HG03520 (cell line): ENCODE data around the gene MALL.
"Not testable (repeated sequence)": the region's sequence is repeated elsewhere in the genome, so short reads cannot be mapped to it uniquely, and the experiment has no call there.

Source experiments
- ATAC-seq: cut with Tn5 transposase; IDR thresholded peaks from one replicate; pipeline ENCODE4 v1.9.1; 2021; ENCODE audit warnings: mild to moderate bottlenecking, moderate library complexity; ENCODE audit not compliant: unreplicated experiment

Gene MALL

GRCh38 chr2:110115291-110116032, at the start of gene MALL:
Gene MALL, minus strand, starts transcription at chr2:110115822. Its CDS starts 30 bp downstream, at chr2:110115792.
- no peak for ATAC-seq

DNA sequence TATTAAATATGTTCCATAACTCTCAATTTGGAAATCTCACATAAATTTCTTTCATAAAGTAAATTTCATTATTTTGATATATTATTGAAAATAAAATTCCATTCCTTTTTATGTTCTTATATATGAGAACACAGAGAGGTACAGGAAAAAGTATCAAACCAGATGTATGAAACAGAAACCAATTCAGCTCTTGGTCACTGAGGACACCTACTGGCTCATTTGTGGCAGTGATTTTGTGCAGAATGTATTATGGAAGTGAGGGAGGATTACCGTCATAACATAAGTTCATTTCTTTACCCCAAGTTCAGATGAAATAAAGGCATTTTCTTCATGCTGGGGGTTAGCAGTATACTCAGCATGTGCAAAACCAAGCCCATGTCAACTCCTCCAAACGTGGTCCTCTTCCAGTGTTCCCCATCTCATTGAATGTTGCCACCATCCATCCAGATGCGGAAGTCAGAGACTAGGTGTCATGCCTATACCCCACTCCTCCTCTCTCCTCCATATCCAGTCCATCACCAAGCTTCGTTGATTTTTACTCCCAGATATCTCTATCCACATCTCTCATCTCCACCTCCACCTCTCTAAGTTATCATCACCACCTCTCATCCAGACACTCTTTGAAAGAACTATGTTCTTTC, 41.7 kb upstream of the MALL start:
- no peak for ATAC-seq

- not testable (repeated sequence) for ATAC-seq
Measured at GRCh38 chr2:110154828-110155227, 39.2 kb upstream of the MALL start.

GRCh38 chr2:110154188-110154587, 38.6 kb upstream of the MALL start:
- ATAC-seq = not testable (repeated sequence)

DNA sequence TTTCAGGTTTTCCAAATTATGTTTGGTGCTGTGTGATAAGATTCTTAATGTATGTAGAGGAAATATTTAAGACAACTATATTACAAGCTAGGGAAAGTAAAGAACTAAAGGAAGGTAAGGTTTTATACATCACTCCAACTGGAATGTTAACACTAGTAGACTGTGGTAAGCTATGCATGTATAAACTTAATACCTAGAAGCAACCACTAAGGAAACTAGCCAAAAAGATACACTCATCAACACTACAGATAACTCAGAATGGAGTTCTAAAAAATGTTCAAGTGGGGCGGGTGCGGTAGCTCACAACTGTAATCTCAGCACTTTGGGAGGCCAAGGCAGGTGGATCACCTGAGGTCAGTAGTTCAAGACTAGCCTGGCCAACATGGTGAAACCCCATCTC, 37.8 kb upstream of the MALL start:
- no peak for ATAC-seq

DNA sequence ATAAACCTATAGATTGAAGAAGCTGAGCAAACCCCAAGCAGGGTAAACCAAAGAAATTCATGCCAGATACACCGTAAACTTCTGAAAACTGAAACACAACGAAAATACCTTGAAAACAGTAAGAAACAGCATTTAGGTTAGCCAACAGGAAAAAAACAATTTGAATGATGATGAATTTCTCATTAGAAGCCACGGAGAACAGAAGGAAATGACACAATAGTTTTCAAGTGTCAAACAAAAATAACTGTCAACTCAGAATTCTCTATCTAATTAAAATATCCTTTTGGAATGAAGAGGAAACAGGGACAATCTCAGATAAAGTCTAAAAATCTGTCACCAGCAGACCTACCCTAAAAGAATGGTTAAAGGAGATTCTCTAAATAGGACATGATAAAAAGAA, 37.3 kb upstream of the MALL start:
- no peak for ATAC-seq

- no peak for ATAC-seq
Measured at GRCh38 chr2:110149330-110150220, 34.0 kb upstream of the MALL start.

DNA sequence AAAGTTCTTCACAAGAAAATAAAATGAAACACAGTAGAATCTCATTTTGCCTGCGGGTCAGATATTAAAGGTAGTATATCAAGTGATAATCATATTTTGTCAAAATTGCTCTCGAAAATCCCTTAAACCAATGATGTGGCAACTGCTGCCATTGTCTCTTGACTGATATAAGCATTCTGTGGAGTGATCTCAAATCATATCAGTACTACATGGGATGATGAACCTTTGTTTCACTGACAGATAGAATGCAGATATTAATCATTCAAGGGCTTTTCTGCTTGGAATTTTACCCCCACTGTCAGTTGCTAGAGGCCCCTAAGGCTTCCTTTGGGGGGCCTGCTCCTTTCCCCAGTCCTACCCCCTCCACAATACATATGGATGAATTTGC, 31.3 kb upstream of the MALL start:
- ATAC-seq = no peak

DNA sequence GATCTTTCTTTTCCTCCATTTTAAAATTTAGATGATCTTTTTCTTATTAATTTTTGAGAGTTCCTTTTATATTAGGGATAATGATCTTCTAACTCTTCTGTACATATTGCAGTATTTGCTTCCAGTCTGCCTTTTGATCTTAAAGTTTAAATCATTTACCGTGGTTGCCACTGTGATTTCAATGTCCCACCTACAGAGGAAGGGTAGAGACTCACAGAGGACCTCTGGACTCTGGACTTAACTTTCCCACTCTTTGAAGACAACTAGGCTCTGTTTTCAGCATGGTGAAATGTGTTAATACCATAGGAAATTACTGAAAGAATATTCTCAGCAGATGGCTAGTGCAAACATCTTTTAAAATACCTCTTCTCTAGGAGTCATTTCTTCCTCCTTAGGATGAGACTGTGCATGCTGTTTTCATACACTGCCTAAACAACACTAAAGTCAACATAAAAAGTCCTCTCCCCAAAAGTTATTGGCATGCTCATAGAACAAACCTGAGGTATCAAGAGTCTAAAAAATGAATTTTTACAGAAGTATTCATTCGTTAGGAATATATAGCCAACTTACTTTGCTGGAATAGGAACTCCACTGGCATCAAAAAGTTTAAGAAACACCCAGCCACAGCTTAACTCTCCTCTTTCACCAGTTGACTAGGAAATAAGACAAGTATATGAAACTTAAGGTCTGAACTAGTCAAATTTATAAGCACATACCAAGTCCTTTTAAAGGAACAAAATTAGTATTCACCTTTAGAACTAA, 30.7 kb upstream of the MALL start:
- no peak for ATAC-seq

GRCh38 chr2:110143982-110144381, 28.4 kb upstream of the MALL start:
- no peak for ATAC-seq

- no peak for ATAC-seq
Measured at GRCh38 chr2:110140401-110140800, 24.8 kb upstream of the MALL start.

GRCh38 chr2:110134025-110134424, 18.4 kb upstream of the MALL start:
- ATAC-seq = no peak

DNA sequence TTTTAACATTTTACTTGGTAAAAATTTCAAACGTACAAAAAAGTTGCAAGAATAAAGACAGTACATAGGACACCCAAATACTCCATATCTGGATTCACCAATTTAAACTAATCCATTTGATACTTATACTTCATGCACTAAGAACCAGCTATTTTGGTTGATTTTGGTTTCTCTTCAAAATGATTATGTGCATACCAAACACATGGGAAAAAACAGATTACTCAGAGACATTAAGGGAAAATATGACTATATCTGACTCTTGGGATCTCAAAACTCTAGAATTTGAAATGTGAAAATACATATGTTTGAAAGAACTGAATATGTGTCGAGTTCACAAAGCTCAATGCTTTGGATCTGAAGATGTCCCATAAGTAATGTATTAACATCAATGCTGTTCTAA, 15.5 kb upstream of the MALL start:
- no peak for ATAC-seq

DNA sequence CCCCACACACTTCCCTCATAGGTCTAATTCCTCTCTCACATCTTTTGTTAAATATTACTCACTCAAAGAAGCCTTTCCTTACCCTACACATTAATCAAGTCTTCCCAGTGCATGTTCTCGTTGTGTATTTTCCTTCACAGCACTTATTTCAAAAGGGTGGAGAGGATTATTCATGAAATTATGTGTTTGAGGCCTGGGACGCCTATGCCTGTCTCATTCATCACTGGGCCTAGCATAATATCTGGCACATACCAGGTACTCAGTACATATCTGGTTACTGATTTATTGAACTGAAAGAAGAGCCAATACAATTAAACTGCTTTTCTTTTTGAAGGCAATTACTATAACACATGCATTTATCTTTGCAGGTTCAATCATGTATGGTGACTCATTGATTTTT, 15.1 kb upstream of the MALL start:
- no peak for ATAC-seq

- no peak for ATAC-seq
Measured at GRCh38 chr2:110126906-110127305, 11.3 kb upstream of the MALL start.

DNA sequence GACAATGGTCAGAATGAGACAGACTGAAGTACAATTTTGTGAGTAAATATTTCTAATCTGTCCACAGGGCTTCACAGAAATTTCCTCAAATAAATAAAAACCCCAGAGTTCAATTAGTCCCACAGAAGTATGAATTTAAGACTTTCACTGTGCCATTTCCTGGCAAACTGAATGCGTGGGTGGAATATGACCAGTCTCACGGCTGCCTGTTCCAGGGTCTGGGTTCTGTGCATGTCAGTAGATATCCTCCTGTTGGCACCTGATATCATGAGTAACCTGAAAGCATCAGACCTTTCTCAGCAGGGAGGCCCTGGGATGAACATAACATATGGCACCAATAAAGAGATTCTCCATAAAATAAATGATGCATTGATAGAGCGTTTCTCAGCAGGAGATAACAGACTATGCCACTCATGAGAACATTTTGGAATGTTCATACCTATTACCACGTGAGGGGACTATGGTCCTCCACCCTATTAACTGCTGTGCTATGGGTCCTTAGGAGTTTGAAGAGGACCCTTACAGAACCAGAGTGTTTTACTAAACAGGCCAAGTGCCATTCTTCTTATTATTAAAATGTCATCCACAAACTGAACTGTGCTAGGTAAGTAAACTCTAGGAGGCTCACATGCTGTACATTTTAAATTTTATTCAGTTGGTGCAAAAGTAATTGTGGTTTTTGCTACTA, 10.6 kb upstream of the MALL start:
- no peak for ATAC-seq

DNA sequence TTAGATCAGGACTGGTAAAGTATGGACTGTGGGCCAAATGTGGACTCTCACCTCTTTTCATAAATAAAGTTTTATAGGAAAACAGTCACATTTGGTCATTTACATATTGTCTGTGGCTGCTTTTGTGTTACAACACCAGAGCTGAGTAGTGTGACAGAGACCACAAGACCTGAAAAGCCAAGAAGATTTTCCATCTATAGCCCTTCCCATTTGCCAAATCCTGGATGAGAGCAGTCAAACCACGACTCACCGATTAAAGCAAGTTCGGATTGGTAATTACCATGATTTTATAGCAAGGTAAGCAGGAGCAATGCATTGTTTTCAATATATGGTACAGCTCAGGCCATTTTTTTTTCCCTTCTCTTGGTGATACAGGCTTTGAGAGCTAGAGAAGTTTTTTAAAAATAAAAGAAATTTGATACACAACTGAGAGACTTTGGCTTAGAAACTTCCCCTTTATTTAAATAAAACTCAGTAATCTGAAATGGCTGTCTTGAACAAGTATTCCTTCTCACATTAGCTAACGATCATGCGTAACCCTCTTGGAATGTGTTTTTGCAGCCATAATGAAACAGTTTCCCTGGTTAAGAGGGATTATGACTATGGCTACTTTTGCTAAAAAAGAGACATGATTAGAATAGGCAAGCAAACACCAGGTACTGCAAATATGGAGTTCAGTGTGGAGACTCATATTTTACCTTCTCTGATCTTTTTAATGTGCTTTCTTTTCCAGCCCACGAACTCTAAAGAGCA, 9.5 kb upstream of the MALL start:
- no peak for ATAC-seq

DNA sequence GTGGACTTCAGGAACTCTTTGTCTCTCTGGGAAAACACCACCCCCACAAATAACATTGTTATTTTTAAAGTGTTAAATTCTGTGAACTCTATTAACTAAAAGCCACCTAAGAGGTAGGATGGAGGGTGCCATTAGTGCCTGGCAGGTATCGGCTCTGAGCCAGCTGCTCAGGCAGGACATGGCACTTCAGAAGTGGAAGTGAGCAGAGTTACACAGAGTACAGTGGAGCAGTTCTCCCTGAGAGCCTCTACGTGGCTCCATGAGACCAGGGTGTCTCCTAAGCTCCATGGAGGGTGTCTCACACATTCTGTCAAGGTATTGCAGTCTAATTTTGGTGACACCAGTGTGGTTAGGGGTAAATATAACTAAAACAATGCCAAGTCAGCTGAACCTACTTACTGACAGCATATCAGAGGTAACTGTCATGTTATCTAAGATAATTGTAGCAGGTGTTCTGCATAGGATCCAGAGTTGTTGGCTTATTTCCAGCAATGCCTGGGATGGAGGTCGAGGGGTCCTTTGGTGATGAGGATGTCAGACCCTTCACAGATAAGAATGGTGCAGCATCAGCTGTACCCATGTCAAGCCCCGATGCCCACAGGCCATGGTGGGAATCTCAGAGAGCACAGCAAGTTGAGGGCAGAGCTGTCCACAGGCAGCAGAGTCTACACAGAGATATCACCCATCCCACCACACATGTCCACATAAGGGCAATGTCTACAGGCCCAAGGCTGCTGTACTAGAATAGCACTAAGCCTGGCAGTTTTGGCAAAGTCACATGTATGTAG, 8.6 kb upstream of the MALL start:
- ATAC-seq = no peak

DNA sequence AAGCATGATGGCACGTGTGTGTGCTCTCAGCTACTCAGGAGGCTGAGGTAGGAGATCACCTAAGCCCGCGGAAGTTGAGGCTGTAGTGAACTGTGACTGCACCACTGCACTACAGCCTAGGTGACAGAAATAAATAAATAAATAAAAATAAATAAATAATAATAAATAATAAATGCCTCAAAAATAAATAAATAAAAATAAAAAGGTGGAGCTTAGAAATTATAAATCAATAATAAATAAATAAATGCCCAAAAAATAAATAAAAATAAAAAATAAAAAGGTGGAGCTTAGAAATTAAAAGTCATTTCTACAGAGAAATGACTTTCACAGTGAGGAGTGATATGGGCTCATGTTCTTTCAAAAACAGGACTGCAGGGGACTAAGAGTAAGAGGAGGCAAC, 6.0 kb upstream of the MALL start:
- no peak for ATAC-seq
